HepG2 (cell line): ENCODE measurements around the gene SFMBT1. TPM values are rescaled to one million over a fixed set of nuclear protein-coding genes. Genes with fewer than 3 reads are reported as not detected.

Experiments used
- AHDC1 ChIP-seq: sonication (generic); formaldehyde crosslinking; IDR thresholded peaks from 2 replicates; pipeline ENCODE4 v1.5.1; 2020; ENCODE audit warnings: mild to moderate bottlenecking, missing genetic modification reagents, borderline replicate concordance
- ATRX ChIP-seq: sonication (generic); formaldehyde crosslinking; IDR thresholded peaks from 2 replicates; pipeline ENCODE4 v1.4.0; 2020; ENCODE audit warnings: missing genetic modification reagents, borderline replicate concordance
- HDAC2 ChIP-seq: sonication (generic); formaldehyde crosslinking; IDR thresholded peaks from 2 replicates; pipeline ENCODE4 v1.4.0; 2020; ENCODE audit warnings: missing genetic modification reagents
- KLF12 ChIP-seq: sonication (generic); formaldehyde crosslinking; IDR thresholded peaks from 2 replicates; pipeline ENCODE4 v1.4.0; 2020; ENCODE audit warnings: missing genetic modification reagents, borderline replicate concordance
- MAFK ChIP-seq, 2 experiments: IDR thresholded peaks in 1 of 2; conservative IDR thresholded peaks in 1 of 2; 2 replicates each; pipeline ENCODE4 v1.6.1; 2011; ENCODE audit warnings: improper control_type of control experiment in 2 of 2, low read length in 2 of 2
- PHF21A ChIP-seq: sonication (generic); formaldehyde crosslinking; IDR thresholded peaks from 2 replicates; pipeline ENCODE4 v1.5.0; 2020; ENCODE audit warnings: mild to moderate bottlenecking, missing genetic modification reagents
- RFX1 ChIP-seq: fragments of 450-650 bp; IDR thresholded peaks from 2 replicates; pipeline ENCODE4 v1.6.1; 2017
- SKIL ChIP-seq: sonication (generic); formaldehyde crosslinking; IDR thresholded peaks from 2 replicates; pipeline ENCODE4 v1.8.0; 2022; ENCODE audit warnings: missing genetic modification reagents, mild to moderate bottlenecking, moderate library complexity, borderline replicate concordance
- SRF ChIP-seq: IDR thresholded peaks from 2 replicates; pipeline ENCODE4 v1.6.1; 2011; ENCODE audit warnings: mild to moderate bottlenecking, low read depth, low read length, moderate library complexity
- ZBTB1 ChIP-seq: sonication (generic); formaldehyde crosslinking; IDR thresholded peaks from 2 replicates; pipeline ENCODE4 v1.4.0; 2020; ENCODE audit warnings: missing genetic modification reagents, borderline replicate concordance
- ZEB1 ChIP-seq: IDR thresholded peaks from 2 replicates; pipeline ENCODE4 v1.6.1; 2012; ENCODE audit warnings: mild to moderate bottlenecking, low read depth, inconsistent platforms; ENCODE audit not compliant: insufficient replicate concordance
- ZNF142 ChIP-seq: sonication (generic); formaldehyde crosslinking; IDR thresholded peaks from 2 replicates; pipeline ENCODE4 v1.4.0; 2020; ENCODE audit warnings: missing genetic modification reagents
- ZNF30 ChIP-seq: sonication (generic); formaldehyde crosslinking; IDR thresholded peaks from 2 replicates; pipeline ENCODE4 v1.5.0; 2020; ENCODE audit warnings: mild to moderate bottlenecking, missing genetic modification reagents
- ZNF549 ChIP-seq: sonication (generic); formaldehyde crosslinking; IDR thresholded peaks from 2 replicates; pipeline ENCODE4 v1.5.0; 2020; ENCODE audit warnings: missing genetic modification reagents
- ZNF772 ChIP-seq: sonication (generic); formaldehyde crosslinking; IDR thresholded peaks from 2 replicates; pipeline ENCODE4 v1.5.0; 2020; ENCODE audit warnings: mild to moderate bottlenecking, missing genetic modification reagents
- polyA plus RNA-seq, 8 experiments: library from polyadenylated mRNA; depleted of rRNA in 3 of 8; stranded (reverse) in 7 of 8; unstranded in 1 of 8; fragments of >200 nt; fragmentation: Illumina TruSeq in 4 of 8; extraction: Trizol in 4 of 8; gene quantifications; 2 replicates each; pipeline versions ENCODE4 v1.2.1 to v1.2.3, GENCODE V29; 2011 to 2016; ENCODE audit warnings: low read depth in 4 of 8, missing spikeins in 1 of 8, mixed read lengths in 1 of 8; ENCODE audit not compliant: insufficient read depth in 1 of 8
- total RNA-seq, 5 experiments: library from RNA; depleted of rRNA; stranded (reverse); fragments of >200 nt; fragmentation: Illumina TruSeq; extraction: Trizol; gene quantifications; 2 replicates each; pipeline ENCODE4 v1.2.3, GENCODE V29; 2016; ENCODE audit warnings: low read depth in 1 of 5

The SFMBT1 gene
- total and polyA plus RNA-seq, 2 of the 13 experiments (the other 11 are each of a cell fraction or from before 2014, with no cell fraction given): 3.8 to 12.8 TPM

DNA sequence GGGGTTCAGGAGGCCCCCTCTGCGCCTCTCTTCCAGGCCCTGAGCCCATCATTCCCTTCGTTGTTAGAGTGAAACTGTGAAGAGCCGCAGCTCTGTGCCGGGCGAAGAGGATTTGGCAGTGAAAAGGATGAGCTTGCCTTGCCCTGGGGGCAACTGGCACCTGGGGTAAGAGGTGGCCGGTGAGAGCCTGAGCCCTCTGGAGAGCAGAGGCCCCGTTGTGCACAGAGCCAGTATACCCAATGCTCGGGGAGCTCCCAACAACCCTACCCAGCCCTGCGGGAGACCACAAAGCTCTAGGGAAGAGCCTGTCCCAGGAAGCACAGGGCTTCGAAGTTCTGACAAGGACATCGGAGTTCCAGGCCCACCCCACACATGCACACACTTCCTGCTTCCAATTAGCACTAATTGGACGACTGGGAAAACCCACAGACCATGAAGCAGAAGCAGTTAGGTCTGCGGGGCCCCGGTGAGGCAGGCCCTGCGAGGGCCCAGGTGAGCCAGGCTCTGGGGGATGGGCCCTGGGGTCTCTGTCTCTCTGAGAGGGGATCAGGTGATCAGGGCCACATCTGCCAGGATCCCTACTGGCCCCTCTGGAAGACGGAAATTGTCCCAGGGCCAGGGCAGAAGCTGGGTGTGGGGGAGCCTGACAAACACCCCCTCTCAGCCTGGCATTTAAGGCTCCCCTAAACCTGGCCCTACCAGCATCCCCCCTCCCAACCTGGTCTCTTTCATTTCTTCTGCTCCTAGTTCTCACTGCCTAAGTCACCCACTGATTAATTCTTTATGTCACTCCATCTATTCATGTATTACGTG, 27.9 kb upstream of the SFMBT1 start (continued):
- TF ChIP-seq MAFK (conservative IDR thresholded peaks at IDR 0.05 in 1 of 2, IDR thresholded peaks at IDR 0.05 in 1 of 2; ENCODE audit: low read length in 2 of 2) (no peak), KLF12 (no peak), ZNF549 (no peak), ZBTB1 (no peak), RFX1 (no peak), PHF21A (CRISPR knock-in tag) (no peak), ZEB1 (peak; percentile 17), SKIL (CRISPR knock-in tag) (no peak), AHDC1 (CRISPR knock-in tag) (no peak), ZNF30 (no peak), HDAC2 (no peak), SRF (no peak), ZNF142 (CRISPR knock-in tag) (no peak), ZNF772 (CRISPR knock-in tag) (peak; percentile 57; the same call in 1 of the 2 replicates), ATRX (CRISPR knock-in tag) (no peak)
